ENCODE results near the gene ADARB2.

ADARB2 gene

DNA sequence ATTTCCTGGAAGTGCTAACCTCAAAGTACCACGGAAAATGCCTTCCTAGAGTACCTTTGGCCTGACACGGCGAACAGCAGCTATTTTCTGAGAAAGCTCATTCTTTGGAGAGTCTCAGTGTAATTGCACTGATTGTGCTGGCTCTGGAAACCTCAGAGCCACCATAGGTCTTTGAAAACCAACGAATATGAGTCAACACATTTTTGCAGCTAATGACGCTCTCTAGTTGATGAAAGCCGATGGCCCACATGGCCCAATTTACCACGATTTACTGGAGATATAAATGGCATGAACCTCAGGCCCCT is 187.1 kb downstream of the ADARB2 start:
- no peak overlapping the region for H3K27ac ChIP-seq (ENCODE audit: extremely low read depth, low read depth, low read length)
- POLR2A ChIA-PET: no interaction called here
- H3K4me1 ChIP-seq (ENCODE audit: control insufficient read depth, insufficient read depth, low read length): no peaks in the 10 kb centered on the region
- TF ChIP-seq ZNF394 (tag by site-specific recombination; IDR thresholded peaks at IDR 0.05; ENCODE audit: borderline replicate concordance): no peak
- H3K4me3 ChIP-seq (ENCODE audit: low read depth, low read length): no peak overlapping the region
- CTCF ChIA-PET: interaction anchor here (0.7 kb wide), 1 partner anchor 771 kb away, joined by 3 read pairs; no protein-coding TSS in a partner anchor
- H3K9me3 ChIP-seq (ENCODE audit: control insufficient read depth, insufficient read depth, low read depth, low read length): no peaks in the 10 kb centered on the region
- no peaks in the 10 kb centered on the region for H3K36me3 ChIP-seq (ENCODE audit: control insufficient read depth in 2 of 2, insufficient read depth in 1 of 2, low read length in 2 of 2)

DNA sequence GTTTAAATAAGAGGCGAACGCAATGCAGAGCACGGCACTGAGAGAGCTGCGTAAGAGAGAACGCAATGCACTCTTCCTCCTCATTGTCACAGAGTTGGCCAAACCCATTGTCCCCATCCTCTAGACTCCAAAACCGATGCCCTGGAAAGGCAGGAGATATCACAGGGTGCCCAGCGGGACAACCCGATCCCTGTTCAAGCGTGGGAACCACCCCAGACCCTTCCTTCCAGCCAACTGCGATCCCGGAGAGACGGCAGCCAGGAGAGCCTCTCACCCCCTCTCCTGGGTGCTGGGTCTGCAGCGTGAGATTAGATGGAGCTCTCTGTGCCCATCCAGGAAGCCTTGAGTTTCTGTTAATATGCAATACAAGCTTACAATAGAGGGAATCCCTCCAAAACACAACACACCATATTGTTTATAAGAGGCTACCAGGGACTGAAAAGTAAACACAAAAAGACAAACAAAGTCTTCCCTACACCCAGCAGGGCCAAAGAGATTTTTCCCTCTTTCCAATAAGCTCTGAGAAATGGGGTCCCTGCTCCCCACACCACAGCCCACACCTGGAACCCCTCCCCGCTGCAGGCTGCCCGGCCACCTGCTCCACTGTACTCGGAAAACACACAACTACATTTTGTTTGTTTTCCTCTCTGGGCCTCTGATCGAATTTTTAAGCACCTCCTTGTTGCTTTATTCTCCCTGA is 187.6 kb downstream of the ADARB2 start:
- H3K4me3 ChIP-seq (ENCODE audit: low read depth, low read length): no peak overlapping the region
- no peaks in the 10 kb centered on the region for H3K36me3 ChIP-seq (ENCODE audit: control insufficient read depth in 2 of 2, insufficient read depth in 1 of 2, low read length in 2 of 2)
- H3K27ac ChIP-seq (ENCODE audit: extremely low read depth, low read depth, low read length): no peak overlapping the region
- no peaks in the 10 kb centered on the region for H3K9me3 ChIP-seq (ENCODE audit: control insufficient read depth, insufficient read depth, low read depth, low read length)
- ChIA-PET CTCF (interaction anchor here (0.7 kb wide), 1 partner anchor 771 kb away, joined by 3 read pairs; no protein-coding TSS in a partner anchor), POLR2A (no interaction called here)
- H3K4me1 ChIP-seq (ENCODE audit: control insufficient read depth, insufficient read depth, low read length): no peaks in the 10 kb centered on the region
- TF ChIP-seq ZNF335 (tag by site-specific recombination; conservative IDR thresholded peaks at IDR 0.05): no peak

DNA sequence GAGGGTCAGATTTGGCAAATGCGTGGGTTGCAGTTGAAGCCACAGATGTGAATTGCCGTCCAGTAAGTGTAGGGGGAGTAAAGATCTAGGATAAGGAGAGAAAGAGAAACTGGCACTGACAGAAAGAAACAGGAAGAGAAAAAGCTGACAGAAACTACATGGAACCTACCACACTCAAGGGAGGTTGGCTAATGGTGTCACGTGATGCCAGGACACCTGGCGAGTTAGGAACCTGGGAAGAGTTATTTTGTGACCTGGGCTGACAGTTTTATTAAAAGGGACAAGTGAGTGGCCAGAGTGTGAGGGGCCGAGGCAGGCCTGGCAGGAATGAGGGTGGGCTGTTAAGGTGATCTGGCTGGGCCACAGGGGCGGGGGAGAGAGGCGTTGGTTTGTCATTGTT is 188.7 kb downstream of the ADARB2 start:
- ChIA-PET POLR2A (no interaction called here), CTCF (no interaction called here)
- H3K9me3 ChIP-seq (ENCODE audit: control insufficient read depth, insufficient read depth, low read depth, low read length): no peaks in the 10 kb centered on the region
- H3K36me3 ChIP-seq (ENCODE audit: control insufficient read depth in 2 of 2, insufficient read depth in 1 of 2, low read length in 2 of 2): no peaks in the 10 kb centered on the region
- no peak for TF ChIP-seq ZNF221 (tag by site-specific recombination; IDR thresholded peaks at IDR 0.05; ENCODE audit: borderline replicate concordance)
- no peak overlapping the region for H3K4me3 ChIP-seq (ENCODE audit: low read depth, low read length)
- no peak overlapping the region for H3K27ac ChIP-seq (ENCODE audit: extremely low read depth, low read depth, low read length)
- no peaks in the 10 kb centered on the region for H3K4me1 ChIP-seq (ENCODE audit: control insufficient read depth, insufficient read depth, low read length)

DNA sequence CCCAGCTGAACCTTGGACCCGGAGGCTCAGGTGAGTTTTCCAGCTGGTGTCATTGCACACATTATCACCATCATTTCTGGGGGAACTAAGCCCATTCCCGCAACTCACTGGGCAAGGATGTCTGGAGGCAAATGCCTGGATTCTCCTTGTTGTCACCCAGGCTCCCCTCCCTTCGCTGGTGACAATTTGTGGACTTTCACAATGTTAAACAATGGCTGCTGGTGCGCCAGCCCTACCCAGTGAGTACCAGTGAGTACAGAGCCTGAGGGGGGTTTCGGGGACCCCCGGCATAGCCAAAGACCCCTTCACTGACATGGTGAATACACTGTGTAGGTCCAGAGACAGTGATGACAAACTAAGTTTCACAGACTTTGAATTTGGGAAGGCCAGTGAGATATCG is 189.2 kb downstream of the ADARB2 start:
- Histone ChIP-seq H3K4me1 (ENCODE audit: control insufficient read depth, insufficient read depth, low read length) (no peaks in the 10 kb centered on the region), H3K36me3 (ENCODE audit: control insufficient read depth in 2 of 2, insufficient read depth in 1 of 2, low read length in 2 of 2) (no peaks in the 10 kb centered on the region), H3K27ac (ENCODE audit: extremely low read depth, low read depth, low read length) (no peak overlapping the region), H3K9me3 (ENCODE audit: control insufficient read depth, insufficient read depth, low read depth, low read length) (no peaks in the 10 kb centered on the region), H3K4me3 (ENCODE audit: low read depth, low read length) (no peak overlapping the region)
- ChIA-PET POLR2A (no interaction called here), CTCF (no interaction called here)
- TF ChIP-seq ZNF175 (tag by site-specific recombination; IDR thresholded peaks at IDR 0.05) (no peak), RBAK (tag by site-specific recombination; IDR thresholded peaks at IDR 0.05) (no peak), HOXA7 (CRISPR knock-in tag; IDR thresholded peaks at IDR 0.05; ENCODE audit: borderline replicate concordance) (no peak), ZNF391 (tag by site-specific recombination; IDR thresholded peaks at IDR 0.05; ENCODE audit: borderline replicate concordance, low read depth) (no peak), ZNF747 (tag by site-specific recombination; IDR thresholded peaks at IDR 0.05) (no peak), ZNF560 (tag by site-specific recombination; IDR thresholded peaks at IDR 0.05; ENCODE audit: borderline replicate concordance) (no peak), ZNF610 (tag by site-specific recombination; IDR thresholded peaks at IDR 0.05; ENCODE audit: borderline replicate concordance) (no peak), SALL2 (tag by site-specific recombination; IDR thresholded peaks at IDR 0.05; ENCODE audit: borderline replicate concordance) (no peak), ZNF624 (tag by site-specific recombination; IDR thresholded peaks at IDR 0.05) (no peak)

DNA sequence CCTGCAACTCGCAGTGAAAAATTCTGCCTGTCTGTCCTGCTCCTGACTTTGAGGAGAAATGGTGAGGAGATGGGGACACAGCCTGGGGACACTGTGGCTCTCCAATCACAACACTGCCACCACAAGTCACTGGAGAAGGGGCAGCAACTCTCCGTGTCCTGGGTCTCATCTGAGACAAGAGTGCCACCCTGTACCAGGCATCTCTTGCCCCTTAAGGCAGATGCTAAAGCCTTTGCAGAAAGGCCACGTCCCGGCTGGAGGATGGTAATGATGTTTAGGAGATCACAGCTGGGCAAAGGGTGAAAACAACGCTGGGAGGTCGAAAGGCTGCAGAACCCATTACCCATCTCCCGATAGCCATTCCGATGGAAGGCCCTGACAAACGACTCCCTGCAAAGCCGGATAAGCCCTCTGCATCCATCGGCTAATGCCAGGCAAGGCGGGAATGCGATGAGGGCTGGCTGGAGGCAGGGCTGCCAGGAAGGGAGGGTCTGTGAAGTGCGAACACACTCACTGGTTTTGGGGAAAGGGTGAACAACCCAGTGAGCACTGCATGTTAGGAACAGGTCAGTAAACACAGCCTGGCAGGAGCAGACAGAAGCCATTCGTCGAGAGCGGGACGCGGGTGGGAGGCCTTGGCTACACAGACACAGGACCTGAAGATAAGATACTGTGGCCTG is 190.8 kb downstream of the ADARB2 start:
- Histone ChIP-seq H3K4me1 (ENCODE audit: control insufficient read depth, insufficient read depth, low read length) (no peaks in the 10 kb centered on the region), H3K4me3 (ENCODE audit: low read depth, low read length) (no peak overlapping the region), H3K9me3 (ENCODE audit: control insufficient read depth, insufficient read depth, low read depth, low read length) (no peaks in the 10 kb centered on the region), H3K36me3 (ENCODE audit: control insufficient read depth in 2 of 2, insufficient read depth in 1 of 2, low read length in 2 of 2) (no peaks in the 10 kb centered on the region), H3K27ac (ENCODE audit: extremely low read depth, low read depth, low read length) (no peak overlapping the region)
- ChIA-PET POLR2A (no interaction called here), CTCF (no interaction called here)
- TF ChIP-seq ZNF221 (tag by site-specific recombination; IDR thresholded peaks at IDR 0.05; ENCODE audit: borderline replicate concordance) (no peak), ZNF404 (tag by site-specific recombination; IDR thresholded peaks at IDR 0.05) (no peak), MEIS1 (CRISPR knock-in tag; IDR thresholded peaks at IDR 0.05; ENCODE audit: borderline replicate concordance) (no peak), GLIS2 (tag by site-specific recombination; IDR thresholded peaks at IDR 0.05) (no peak), ZNF670 (tag by site-specific recombination; IDR thresholded peaks at IDR 0.05; ENCODE audit: low read depth) (no peak), ZNF112 (tag by site-specific recombination; IDR thresholded peaks at IDR 0.05) (no peak), ZNF366 (tag by site-specific recombination; conservative IDR thresholded peaks at IDR 0.05) (no peak), YY1 (tag by site-specific recombination; IDR thresholded peaks at IDR 0.05) (no peak), ZNF843 (tag by site-specific recombination; IDR thresholded peaks at IDR 0.05) (no peak), REPIN1 (tag by site-specific recombination; IDR thresholded peaks at IDR 0.05; ENCODE audit: low read depth) (no peak)
- TF ChIP-seq, protein P1, sequence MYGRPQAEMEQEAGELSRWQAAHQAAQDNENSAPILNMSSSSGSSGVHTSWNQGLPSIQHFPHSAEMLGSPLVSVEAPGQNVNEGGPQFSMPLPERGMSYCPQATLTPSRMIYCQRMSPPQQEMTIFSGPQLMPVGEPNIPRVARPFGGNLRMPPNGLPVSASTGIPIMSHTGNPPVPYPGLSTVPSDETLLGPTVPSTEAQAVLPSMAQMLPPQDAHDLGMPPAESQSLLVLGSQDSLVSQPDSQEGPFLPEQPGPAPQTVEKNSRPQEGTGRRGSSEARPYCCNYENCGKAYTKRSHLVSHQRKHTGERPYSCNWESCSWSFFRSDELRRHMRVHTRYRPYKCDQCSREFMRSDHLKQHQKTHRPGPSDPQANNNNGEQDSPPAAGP (tag by site-specific recombination; IDR thresholded peaks at IDR 0.05): no peak
- TF ChIP-seq, protein P2, sequence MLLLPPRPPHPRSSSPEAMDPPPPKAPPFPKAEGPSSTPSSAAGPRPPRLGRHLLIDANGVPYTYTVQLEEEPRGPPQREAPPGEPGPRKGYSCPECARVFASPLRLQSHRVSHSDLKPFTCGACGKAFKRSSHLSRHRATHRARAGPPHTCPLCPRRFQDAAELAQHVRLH (tag by site-specific recombination; IDR thresholded peaks at IDR 0.05): no peak
